Activated T-helper 1 cell treated with anti-CD3 and anti-CD28 coated beads, Interleukin-2, amount 50 U/mL, for 16 hours (primary cell): ENCODE data around the gene ESPNL.

Experiments
- DNase-seq, 2 donors: peaks; one replicate each; pipeline ENCODE4 v3.0.0-alpha.2; 2020; ENCODE audit warnings: low read depth in 1 of 2, low spot score in 1 of 2

The ESPNL gene

DNA sequence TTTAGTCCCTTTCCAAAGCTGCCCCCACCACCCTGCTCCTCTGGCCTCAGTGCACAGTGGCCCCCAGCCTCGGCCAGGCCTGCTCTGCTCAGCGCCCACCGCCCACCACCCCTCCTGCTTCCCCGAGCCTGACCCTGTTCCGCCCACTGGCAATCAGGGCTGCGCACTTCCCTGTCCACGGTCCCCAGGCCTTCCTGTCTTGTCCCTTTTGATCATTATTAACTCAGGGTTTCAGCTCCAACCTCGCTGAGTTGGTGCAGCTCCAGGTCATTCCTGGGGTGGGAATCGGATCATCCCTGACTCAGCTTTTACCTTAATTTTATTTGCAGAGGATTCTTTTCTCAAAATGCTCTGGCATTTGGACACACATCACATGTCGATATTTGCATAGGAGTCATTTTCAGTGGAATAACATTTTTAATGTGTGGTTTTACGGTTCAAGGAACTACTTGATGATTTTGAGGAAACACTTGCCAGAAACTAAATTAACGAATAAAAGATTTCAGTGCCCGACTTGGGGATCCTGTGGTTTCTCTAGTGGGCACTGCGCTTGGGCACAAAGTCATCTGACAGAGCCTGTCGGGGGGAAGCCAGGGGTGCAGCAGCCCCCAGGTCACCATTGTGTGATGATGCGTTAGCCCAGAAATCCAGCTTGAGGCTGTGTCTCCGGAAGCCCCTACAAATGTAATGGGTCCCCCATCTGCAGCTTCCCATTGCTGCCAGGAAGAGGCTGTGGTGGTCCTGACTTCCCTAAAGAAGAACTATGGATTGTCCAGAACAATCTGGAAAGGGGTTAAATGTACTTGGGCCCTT, 1.0 kb upstream of the ESPNL start:
- no peak for DNase-seq

DNA sequence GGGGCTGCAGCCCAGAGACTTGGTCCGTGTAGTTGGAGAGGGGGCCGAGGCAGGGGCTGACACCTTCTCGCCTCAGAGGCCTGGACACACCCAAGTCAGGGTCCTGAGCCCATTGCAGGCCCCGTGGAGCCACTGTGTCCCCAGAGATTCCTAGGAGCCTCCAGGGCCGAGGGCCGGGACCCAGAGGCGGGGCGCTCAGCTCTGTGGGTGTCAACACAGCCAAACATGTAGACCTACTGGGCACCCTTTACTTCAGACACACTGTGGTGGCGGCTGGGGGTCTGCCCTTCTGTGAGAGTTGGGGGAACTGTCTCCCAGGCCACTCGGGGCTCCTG, 459 bp upstream of the ESPNL start:
- DNase-seq: no peak

DNA sequence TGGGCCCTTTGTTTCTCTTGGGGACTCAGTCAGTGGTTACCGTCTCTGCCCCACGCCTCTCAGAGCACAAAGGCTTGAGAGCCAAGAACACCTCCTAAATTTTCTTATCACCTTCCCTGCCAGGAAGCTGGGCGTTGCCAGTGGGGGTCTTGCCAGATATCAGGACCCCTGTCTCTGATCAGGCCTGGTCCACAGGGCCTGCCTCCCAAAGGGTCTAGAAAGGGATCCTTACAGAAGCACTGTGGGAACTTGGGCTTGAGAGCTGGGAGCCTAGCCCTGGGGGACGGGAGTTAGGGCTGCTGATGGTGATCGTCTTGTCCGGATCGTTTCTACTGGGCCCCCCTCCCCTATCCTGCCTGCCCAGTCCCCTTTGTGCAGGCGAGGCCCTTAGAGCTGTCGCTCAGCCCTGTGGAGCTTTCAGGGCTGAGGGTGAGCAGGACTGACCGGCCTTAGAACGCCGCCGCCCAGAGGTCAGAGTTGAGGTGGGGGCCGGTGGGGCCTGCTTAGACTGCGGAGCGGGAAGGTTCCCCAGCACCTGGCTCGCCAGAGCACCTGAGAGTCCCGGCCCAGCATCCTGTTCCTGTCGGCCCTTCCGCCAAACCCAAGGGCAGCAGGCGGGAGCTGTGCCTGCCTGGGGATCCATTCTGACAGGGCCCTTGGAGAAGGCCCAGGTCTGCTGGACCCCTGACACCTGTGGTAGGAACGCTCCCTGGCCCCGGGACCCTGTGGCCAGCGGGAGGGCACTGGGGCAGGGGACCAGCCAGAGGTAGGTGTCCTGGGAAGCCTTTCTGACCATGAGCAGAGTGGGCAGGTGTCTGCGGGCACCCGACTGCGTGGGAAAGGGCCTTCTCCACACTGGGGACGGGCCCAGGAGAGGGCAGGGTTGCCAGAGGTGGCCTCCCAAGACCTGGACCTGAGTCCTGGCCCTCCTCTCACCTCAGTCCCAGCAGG, 956 bp downstream of the ESPNL start:
- DNase-seq: no peak

DNA sequence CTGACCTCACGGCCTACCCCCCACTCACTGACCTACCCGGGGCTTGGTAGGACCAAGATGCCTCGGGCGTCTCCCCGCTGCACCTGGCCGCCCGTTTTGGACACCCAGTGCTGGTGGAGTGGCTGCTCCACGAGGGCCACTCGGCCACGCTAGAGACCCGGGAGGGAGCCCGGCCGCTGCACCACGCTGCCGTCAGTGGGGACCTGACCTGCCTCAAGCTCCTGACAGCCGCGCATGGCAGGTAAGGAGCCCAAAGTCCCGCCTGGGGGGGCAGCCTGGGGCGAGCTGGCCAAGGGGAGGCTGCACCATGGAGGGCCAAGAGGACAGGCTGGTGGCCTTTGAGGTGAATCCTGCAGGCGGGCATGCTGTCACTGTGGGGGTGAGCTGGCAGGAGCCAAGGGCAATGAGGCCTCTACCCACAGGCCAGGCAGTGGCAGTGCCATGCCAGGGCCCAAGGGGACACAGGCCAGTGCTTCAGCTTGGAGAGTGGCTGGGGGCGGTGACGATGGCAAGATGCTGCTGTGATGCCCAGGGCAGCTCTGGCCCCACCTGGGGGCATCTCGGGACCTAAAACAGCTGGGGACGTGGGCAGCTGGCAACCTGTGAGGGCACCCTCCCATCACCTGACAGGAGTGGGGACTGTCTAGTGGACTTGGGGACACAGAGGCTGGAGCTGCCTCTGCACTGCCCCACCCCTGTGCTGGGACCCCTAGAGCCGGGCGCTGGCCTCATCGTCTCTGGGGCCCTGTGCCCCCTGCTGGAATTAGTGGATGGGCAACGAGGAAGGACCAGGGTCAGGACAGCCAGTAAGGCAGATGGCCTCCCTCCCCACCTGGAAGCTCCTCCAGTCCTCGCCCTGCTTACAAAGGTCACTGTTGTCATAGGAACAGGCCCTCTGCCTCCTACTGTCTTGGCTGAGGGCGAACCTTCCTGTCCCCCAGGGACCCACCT, 2.0 kb downstream of the ESPNL start:
- no peak for DNase-seq

DNA sequence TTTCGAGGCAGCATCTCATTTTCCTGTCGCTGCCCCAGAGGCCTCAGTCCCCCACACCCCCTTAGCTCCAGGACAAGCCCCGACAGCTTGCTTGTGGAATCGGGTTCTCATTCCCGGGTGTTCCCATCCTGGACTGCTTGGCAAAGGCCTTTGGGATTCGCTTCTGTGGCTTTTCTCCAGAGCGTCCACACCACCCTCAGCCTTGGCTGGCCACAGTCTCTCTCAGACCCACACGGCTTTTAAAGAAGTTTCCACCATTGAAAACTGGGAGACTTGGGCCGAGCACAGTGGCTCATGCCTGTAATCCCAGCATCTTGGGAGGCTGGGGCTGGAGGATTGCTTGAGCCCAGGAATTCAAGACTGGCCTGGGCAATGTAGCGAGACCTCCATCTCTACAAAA, 2.7 kb downstream of the ESPNL start:
- no peak for DNase-seq

DNA sequence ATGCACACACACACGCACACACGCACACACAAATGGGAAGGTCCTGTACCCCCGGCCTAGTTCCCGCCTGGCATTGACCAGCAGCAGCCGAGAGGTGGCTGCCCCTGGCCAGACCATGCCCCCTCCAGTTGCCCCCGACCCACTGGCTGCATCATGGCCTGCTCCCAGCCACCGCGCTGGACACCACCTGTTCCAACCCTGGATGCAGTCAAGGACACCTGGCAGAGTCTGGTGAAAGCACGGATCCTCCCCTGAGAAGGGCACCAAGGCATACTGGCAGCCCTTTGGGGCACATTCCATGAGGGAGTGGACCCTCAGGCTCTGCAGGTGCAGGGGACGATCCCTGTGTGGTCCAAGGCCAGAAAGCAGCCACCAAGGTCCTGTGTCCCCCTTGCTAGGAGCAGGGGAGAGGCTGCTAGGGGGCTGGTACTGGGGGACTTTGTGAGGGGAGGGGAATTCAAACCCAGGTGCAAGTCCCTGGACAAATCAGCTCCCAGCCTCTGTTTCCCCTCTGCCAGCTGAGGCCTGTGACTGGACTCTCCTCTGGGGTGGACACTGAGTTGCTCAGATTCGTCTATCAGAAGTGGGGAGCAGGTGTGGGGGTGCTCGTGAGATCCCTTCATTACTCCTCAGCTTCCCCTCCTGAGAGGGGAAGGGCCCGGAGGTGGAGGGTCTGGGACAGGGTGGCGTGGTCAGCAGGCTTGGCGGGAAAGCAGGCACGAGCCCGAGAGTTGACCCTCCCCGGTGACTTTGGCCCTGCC, 3.5 kb downstream of the ESPNL start:
- DNase-seq: no peak

DNA sequence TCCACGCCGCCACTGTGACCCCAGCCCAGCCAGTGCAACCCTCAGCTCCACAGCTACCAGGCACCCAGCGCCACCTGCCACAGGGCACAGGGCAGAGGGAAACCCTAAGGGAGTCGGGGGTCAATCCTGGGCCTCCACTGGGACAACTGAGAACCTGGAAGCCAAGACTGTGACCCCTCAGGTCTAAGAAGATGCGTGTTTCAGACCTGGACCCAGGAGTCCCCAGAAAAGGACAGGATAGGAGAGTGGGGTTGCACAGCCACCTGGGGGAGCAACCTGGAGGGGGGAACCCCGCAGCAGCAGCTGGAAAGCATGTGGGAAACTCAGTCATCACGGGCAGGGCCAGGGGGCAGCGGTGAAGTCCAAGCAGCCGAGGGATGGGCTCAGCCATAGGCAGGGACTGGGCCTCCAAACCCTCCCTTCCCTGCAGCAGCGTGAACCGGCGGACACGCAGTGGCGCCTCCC, 4.1 kb downstream of the ESPNL start:
- DNase-seq: no peak

DNA sequence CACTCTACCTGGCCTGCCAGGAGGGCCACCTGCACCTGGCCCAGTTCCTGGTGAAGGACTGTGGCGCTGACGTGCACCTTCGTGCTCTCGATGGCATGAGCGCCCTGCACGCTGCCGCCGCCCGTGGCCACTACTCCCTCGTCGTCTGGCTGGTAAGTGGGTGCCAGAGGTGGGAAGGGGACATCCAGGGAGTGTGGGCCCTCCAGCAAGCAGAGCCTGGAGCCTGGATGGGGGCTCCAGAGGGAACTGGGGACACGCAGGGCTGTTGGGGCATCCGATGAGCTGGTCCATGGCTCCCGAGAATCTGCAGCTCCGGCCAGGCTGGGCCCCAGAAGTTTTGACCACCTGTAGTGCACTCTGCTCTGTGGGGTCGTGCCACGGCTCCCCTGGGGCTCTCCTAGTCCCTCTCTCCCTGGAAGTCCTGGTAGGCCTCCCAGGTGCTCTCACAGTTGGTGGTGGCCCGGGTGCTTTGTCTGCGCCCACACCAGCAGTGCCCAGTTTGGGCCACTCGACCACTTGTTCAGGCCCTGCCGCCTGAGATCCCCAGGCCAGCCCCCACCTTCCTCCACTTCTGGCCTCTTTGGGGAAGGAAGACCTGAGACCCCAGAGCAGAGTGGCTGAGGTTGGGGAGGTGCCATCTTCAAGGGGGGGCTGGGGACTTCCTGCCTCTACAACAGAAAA, 4.7 kb downstream of the ESPNL start:
- no peak for DNase-seq

DNA sequence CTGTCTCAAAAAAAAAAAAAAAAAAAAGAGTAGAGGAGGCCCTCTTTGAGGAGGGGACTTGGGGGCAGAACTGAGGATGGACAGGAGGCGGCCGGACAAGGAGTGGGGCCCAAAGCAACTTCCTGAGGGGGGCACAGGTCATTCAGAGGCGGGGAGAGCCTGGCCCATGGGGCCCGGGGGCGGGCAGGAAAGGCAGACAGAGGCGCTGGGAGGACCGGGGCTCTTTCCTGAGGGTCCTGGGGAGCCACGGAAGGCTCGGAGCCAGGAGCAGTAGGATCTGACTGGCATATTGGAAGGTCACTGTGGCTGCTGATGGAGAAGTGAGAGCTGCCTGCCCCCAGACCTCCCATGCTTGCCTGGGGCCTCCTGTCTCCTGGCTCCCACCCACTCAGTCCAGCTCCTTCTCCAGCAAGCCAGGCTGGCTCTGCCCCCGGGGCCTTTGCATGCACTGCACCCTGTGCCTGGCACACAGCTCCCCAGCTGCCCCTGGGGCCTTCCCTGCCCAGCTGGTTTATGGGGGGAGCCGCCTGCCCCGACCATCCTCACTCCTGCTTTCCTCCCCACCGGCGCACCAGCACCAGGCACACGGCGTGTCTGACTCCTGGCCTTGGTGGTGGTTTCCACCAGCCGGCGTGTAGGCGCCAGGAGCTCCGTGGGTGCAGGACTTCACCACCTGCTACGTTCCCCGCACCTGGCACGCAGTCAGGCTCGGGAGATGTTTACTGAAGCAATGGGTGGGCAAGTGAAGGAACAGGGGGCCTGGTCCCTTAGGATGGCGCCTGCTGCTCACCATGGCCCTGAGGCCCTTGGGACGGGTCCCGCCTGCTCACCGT, 5.6 kb downstream of the ESPNL start:
- DNase-seq: no peak

DNA sequence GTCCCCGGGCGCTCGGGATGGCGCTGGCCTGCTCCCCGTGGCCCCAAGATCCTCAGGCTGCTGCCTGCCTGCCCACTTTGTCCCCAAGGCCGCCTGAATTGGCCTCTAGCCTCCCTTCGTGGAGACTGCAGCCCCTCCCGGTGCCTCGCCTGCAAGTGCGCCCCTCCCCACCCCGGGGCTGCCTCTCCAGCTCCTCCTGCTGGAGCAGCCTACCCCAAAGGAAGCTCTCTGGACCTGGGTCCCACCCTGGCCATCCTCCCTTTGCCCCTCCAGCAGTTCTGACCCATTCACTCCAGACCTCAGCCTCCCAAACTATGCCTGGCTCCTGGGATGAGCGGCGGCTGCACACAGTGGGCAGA, 6.2 kb downstream of the ESPNL start:
- no peak for DNase-seq

DNA sequence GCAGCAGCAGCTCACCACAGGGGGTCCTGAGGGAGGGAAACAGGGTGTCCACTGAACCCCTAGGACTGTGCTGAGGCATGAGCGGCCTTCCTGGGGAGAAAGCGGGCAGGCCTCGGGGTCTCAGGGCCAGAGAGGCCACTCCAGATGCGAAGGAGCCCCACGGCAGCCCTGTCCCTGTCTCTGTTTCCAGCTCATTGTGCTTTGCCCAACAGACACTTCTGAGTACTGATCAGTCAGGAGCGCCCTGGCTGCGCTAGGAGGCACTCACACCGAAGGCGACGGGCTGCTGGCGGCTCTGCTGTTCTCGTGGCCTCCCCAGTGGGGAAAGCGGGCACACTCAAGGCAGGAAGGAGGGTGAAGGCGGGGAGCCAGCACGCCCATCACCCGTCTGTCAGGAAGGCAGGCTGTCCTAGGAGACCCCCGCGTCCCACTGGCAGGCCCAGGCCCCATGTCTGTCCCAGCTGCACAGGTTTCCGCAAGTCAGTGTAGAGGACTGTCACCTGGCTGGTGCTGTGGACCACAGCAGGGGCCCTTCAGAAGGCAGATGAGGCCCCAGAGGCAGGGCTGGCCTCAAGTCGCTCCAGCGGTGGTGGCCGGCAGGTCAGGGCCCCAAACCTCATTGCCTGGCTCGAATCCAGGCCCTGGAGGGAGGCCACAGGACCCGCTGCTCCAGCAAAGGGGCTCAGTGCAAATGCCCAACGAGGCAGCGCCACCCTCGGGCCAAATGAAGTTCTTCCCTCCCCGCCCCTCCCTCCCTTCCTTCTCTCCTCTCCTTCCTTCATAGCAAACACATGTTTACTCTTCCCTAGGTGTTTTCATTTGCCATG, 6.8 kb downstream of the ESPNL start:
- no peak for DNase-seq

DNA sequence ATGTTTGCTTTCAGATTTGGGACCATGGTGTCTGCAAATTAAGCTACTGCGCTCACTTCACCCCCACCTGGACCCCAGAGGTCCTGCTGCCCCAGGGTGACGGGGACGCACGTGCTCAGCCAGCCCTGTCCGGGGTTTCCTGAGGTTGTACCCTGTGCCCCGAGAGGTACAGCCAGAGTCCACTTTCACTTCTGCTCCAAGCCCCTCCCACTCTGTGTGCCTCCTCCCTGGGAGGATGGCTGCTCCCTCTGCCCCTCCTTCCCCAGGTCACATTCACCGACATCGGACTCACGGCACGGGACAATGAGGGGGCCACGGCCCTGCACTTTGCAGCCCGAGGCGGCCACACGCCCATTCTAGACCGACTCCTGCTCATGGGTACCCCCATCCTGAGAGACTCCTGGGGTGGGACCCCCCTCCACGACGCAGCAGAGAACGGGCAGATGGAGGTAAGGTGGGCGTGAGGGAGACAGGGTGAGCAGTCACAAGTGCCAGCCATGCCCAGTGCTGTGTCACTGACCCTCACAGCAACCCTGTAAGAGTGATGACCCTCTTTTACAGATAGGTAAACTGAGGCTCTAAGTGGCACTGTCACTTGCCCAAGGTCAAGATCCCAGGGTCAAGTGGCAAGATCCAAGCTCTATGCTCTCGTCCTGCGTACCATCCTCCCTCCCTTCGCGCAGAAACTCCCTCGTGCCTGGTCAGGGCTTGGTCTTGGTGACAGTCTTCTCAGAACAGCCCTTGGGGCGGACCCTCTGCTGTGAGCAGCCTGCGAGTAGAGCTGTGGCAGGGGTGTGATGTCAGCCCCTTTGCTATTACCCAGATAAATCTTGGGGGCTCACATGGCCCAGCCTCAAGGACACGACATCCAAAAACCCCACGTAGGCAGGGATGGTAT, 7.6 kb downstream of the ESPNL start:
- no peak for DNase-seq

DNA sequence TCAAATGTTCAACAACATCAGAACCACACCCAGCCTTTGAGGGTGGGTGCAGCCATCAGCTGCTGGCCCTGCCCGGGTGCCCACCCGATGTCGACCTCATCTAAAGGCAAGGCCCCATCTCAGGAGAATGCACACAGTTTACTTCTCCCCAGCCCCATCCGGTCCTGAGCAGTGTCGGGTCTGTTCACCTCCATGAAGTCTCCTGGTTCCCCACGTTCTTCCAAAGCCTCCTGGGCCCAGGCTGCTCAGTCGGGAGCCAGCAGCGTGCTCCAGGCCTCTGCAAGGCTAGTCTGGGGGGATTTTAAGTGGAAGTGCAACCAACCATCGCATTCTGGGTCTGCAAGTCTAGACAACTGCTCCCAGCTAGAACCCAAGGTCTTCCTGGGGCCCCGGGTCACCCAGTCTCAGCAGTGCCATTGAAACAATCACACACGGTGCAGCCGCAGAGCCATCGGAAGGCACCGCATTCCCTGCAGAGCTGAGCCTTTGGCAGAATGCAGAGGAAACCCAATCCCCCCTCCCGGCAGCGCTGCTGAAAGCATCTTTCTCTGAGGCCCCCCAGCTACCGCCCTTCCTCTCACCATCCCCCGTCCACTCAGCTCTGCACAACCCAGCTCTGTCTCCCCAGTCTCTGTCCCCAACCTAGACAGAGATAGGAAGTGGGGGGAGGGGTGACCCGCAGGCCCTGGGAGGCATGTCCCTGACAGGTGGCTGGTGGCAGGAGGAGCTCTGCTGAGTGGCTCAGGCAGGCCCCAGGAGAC, 8.5 kb downstream of the ESPNL start:
- DNase-seq: no peak

DNA sequence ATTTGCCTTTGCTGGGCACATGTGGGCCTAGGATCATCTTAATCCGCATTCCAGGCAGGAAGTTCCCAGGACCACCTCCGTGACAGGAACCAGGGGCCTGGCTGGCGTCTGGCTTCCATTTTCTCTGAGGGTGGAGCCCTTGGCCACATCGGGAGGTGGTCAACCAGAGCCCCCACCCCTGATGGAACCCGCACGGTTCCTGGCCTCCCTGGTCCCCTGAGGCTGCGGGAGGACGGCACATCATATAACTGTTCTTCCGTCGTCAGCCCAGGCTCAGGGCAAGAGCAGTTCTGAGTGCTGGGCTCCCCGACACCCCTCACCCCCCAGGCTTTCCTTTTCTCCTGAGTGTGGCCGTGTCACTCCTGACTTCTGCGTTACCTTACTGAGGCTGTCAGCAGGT, 13.5 kb downstream of the ESPNL start:
- no peak for DNase-seq

DNA sequence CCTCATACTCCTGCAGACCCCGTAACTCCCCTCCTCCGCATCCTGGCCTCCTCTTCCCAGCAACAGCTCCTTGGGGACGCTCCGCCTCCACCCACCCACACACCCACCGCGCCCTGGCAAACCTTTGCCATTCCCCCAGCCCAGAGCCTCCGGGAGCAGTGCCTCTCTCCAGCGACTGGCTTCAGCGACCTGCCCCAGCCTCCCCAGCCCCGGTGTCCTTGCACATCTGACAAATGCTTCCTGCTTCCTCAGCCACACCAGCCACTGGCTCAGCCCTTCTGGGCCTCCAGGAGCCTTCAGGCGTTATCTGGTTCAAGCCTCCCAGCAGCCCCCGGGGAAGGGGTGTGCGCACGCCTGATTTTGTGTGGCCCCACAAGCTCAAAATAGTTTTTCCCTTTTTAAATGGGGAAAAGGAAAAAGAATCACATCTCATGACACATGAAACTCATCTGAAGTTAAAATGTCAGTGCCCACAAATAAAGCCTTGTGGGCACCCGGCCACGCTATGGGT, 14.2 kb downstream of the ESPNL start:
- no peak for DNase-seq
